ENCODE measurements around the gene DNAJB2.

DNA sequence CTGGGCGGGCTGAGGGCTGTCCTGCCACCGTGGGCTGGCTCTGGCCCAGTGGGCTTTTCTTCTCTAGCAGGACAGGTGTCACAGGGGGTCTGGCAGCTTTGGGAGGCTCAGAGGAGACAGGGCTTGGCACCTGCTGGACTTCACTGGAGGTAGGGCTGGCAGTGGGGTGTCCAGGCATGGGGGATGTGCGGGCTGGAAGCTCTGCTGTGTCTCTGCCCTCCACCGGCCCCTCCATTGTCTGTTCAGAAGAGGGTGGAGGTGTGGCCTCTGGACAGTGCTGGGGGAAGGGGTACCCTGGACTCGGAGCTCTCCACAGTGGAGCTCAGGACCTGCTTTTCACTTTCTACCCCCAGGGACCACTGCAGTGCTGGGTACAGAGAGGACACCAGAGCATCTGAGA is 20.9 kb downstream of the DNAJB2 start:
- TF ChIP-seq CTCF (IDR thresholded peaks at IDR 0.05) = no peak
- no peak for TF ChIP-seq EP300 (IDR thresholded peaks at IDR 0.05)
- no peak for TF ChIP-seq POLR2A (IDR thresholded peaks at IDR 0.05)

Measured in gastroesophageal sphincter (tissue), 3 donors.